GM19452 (cell line): Measurements from ENCODE around the gene KCNJ2.
A peak's percentile ranks its signal among the peaks of the same experiment; 100 is the strongest.

Experiments used
- ATAC-seq: cut with Tn5 transposase; IDR thresholded peaks from one replicate; pipeline ENCODE4 v1.9.1; 2021; ENCODE audit not compliant: unreplicated experiment

Gene KCNJ2

DNA sequence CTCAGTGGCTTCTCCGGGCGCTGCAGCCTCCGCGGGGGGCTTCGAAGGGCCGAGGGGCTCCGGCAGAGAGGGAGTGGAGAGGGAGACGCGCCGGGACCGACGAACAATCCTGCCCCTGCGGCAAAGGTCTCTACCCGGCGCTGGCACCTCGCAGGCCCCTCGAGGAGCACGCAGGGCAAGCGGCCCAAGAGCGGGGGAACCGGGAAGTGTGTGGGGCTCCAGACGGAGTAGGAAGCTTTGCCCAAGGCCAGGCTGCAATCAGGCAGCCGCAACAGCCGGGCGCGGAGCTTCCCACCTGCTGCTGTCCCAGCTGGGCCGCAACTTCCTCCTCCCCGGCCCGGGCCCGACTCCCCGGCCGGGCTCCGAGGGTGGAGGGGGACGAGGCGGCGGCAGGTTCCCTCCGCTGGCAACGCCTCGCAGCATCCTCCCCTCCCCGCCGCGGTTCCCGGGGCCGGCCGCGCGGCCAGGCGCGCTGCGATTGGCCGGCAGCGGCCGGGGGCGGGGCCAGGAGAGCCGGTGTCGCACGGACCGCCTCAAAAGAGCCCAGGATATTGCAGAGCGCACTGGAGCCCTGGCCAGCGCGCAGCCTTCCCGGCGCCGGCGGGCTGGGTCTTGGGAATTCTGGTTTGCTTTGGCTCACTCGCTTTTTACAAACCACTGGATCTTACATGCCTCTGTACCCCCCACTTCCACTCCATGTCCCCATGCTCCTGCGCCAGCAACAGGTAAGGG, at the start of gene KCNJ2:
KCNJ2 (plus strand) TSS at position 556 of the 732 bp plus-strand sequence. CDS start 5,508 bp downstream, outside the sequence.
- ATAC-seq = peak; percentile 96

DNA sequence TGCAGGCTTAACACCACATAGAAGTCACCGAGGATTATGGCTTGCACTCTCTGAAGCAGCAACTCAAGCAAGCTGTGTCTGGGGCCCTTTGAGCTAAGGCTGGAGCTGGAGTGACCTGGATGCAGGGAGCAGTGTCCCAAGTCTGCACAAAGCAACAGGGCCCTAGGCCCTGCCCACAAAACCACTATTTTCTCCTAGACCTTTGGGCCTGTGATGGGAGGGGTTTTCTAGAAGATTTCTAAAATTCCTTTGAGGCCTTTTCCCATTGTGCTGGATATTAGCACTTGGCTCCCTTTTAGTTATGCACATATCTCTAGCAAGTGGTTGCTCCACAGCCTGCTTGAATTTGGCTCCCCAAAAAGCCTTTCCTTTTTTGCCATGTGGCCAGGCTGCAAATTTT, 49.8 kb upstream of the KCNJ2 start:
- ATAC-seq = no peak

DNA sequence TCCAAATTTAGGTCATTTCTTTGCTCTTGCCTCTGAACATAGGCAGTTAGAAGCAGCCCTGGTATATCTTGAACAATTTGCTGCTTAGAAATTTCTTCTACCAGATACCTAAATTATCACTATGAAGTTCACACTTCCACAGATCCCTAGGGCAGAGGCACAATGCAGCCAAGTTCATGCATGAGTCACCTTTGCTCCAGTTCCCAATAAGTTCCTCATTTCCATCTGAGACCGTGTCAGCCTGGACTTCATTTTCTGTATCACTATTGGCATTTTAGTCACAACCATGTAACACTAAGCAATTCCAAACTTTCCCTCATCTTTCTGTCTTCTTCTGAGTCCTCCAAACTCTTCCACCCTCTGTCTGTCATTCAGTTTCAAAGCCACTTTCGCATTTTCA, 49.3 kb upstream of the KCNJ2 start:
- no peak for ATAC-seq

DNA sequence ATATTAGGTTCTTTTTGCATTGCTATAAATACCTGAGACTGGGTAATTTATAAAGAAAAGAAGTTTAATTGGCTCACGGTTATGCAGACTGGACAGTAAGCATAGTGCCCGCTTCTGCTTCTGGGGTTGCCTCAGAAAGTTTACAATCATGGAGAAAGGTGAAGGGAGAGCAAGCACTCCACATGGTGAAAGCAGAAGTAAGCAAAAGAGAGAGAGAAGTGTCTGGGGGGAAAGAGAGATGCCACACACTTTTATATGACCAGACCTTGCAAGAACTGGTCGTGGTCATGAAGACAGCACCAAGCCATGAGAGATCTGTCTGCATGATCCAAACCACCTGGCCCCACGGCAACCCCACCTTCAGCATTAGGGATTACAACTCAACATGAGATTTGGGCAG, 48.9 kb upstream of the KCNJ2 start:
- no peak for ATAC-seq

DNA sequence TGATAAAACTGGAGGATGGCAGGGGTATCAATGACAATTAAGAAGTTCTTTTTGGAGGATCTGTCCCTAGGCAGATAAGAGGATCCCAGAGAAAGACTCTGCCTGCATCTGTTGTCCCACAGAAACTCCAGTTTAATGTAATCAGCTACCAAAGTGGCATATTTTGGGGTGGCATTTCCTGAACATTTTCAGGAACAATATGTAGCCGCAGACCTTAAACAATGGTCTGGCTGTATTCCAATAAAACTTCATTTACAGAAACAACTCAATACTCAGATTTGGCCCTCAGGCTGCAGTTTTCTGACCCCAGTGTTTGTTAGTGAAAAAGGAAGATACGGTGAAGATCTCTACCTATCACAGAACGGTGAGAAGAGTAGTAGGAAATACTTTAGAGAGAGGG, 48.2 kb upstream of the KCNJ2 start:
- ATAC-seq = no peak

DNA sequence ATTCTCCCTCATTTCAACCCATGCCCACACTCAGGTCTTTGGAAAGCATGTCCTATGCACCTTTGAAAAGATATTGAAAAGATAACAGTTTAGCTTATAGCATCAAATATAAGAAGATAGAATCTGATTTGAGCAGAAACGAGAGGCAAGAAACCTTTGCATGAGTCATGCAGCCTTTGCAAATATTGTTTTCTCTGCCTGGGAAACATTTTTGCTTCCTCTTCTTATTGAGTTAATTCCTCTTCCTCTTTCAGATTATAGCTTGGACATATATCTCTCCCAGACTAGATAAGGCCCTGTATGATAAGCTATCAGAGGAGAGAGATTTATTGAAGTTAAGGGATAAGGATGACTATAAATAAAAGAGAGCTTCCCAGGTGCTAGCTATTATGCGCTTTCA, 46.1 kb upstream of the KCNJ2 start:
- no peak for ATAC-seq

DNA sequence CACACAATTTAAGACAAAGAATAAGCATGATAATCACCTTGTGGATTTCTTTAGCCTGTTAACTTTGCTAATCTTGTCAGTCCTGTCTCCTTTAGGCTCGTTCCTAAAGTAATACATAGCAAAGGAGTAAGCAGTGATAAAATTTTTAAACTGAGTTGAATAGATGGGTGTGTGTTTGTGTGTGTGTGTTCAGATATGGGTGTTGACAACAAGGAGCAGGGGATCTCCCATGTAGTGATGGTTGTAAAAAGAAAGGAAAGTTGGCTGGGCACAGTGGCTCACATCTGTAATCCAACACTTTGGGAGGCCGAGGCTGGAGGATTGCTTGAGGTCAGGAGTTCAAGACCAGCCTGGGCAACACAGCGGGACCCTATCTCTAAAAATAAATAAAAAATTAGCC, 44.6 kb upstream of the KCNJ2 start:
- ATAC-seq = no peak

DNA sequence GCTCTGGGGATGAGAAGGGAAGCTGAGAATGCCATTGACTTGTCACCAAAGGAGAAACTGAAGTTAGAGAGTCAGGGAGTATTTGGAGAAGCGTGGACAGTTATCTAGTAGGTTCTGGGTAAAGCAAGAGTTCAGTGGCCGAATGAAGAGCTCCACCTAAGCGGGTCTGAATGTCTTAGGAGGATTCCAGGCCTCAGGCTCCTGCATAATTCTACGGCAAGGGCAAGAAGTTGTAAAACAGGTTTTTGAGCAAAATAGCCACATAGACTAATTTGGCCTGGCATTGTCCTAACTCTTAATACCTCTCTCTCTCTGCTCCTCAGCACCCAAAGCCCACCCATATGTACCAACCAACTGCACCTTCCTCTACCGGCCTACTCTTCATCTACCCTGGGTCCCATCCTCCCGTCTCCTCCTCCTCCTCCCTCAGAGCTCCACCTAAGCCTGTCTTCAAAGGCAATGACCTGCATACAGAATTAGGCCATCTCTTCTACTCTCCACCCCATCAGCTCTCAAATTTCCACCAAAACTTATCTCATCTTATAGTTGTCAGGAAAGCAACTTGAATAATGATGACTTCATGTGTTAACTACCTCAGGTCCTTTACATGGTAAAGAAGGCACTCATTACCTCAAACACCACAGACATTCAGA, 42.0 kb upstream of the KCNJ2 start:
- ATAC-seq = no peak

DNA sequence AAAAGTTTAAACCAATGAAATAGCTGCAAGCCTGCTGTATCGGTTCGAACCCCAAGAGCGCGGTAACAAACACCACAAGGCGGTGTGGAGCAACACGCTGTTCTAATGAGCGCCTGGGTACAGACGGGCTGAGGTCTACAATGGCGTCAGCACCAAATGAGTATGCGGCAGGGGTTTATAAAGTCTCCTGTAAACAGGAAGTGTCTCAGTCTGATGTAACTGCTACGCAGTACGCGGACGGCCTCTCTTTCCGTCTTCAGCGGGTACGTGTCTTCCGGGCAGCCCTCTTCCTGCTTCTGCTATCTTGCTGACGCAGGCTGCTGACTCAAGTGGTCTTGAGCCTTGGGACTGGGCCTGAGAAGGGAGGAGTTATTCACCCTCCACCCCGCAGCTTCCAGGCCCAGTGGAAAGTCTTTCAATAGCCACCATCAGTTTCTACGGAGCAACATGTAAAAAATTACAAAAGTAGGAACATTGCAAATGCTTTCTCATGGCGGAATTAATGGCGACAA, 40.5 kb upstream of the KCNJ2 start:
- no peak for ATAC-seq

DNA sequence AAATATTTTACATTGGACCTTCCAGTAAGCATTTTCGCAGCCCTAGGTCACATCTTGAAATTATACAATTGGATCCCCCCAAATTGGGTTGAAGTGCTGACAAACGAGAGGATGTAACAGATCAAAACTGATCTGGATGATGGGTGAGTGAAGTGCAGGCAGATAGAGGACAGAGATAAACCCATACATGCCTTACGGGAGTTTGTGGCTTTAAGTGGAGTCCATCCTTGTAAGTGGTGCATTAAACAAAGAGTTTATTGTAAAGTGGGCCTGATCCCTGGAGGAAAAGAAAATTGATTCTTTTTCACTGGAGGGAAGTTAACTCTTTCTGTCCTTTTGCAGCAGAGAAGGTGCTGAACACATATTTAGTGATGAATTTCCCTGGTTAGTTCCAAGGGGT, 39.0 kb upstream of the KCNJ2 start:
- ATAC-seq = no peak

DNA sequence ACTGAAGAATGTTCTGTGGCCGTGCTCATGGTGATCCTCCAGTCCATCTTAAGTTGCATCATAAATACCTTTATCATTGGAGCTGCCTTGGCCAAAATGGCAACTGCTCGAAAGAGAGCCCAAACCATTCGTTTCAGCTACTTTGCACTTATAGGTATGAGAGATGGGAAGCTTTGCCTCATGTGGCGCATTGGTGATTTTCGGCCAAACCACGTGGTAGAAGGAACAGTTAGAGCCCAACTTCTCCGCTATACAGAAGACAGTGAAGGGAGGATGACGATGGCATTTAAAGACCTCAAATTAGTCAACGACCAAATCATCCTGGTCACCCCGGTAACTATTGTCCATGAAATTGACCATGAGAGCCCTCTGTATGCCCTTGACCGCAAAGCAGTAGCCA, 36.8 kb upstream of the KCNJ2 start:
- no peak for ATAC-seq

DNA sequence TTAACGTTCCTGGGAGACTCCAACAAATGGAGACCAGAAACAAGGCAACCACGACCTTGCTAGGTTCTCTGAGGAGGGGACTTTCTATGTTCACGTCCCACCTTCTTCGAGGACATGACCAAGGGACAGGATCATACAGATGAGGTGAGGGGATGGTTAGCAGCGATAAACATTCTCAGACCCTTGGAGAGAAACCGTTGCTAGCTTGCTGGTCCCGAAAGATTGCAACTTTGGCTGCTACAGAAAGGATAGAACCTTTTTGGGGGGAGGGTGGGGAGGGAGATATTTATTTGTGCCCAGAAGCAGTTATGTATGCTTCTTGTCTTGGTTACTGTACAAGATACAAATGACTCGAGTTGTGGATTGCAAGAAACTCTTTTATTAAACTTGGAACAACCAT, 35.3 kb upstream of the KCNJ2 start:
- no peak for ATAC-seq

DNA sequence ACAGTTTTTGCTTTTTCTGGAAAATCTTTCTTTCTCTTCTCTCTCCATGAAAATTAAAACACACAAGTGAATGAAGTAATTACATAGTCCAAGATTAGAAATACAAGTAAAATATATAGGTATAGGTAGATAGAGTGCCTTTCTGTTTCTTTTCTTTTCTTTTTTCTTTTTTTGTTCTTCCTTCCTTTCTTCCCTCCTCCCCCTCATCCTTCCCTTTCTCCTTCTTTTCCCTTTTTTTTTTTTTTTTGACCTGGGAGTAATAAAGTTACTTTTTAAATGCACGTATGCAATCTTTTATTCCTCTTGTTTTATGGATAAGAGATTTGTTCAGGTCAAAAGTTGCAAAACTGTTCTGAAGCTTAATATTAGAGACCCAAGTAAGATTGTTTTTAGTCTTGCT, 34.6 kb upstream of the KCNJ2 start:
- ATAC-seq = no peak

DNA sequence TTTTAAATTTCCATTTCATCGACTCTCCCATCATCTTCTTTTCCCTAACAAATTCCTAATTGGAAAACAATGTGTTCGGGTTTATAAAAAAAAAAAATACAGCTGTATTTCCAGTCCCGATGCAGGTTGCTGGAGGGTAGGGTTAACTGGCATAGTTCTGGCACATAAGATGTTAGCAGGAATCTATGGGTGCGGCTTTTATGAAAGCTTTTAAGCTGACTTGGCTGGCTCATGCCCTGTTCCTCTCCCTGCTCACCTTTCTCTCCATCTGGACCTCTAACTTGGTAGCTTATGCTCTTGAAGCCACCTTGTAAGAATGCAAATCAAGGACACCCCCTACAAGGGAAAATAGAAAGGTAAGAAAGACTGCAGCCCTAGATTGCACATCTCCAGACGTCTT, 33.2 kb upstream of the KCNJ2 start:
- ATAC-seq = no peak

DNA sequence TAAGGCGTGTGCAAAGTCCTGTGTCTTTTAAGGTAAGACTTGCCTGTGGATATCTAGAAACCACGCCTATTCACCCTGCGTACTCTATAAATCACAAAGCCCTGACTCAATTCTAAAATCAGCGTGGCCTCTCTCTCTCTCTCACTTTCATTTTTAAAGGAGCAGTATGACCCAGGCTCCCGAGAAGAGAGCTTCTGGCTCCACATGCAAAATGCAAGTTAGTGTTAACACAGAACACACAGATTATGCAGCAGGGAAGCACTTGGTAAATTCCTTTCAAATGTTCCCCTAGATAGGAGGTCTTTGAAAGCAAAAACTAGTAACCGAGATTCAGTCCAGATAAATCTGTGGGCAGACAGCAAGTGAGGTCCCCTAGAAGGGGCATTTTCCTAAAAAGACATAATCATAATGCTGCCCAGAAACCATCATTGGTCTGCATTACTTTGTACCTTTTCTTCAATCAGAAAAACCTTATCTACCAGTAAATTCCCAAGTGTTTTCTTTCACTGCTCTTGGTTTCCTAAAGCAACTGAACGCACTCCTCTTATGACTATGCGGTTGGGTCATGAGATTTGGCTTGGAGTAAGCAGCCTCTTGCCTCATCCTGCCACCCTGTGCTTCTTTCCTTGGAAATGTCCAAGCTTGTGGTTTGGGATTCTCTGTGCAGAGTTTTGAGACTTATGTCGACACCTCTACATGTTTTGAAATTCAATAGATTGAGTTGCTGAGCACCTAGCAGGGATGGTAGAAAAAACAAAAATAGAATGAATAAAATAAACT, 31.7 kb upstream of the KCNJ2 start:
- peak; percentile 98 for ATAC-seq

DNA sequence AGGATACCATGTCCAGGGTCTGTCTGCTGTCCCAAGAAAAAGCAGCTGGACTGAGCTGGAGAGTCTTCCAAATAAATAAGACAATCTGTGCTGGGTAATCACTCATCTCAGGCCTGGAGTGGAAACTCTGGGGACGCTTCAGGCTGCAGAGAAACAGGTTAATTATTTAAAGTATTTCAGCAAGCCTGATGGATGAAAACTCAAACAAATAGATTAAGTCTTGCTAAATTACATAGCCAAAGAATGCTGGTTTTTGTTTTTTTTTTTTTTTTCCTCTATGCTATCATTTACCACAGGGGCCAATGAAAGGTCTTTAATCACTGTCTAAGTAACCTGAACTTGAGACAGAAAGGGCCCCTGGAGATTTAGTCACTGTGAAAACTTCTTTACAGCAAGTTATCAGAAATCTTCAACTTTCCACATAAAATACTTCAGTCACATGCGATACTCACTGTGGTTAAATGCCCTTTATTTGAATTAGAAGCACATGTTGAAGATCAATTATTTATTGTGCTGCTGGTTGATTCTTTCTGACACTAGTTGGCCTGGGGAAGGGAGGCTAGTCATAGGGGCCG, 31.0 kb upstream of the KCNJ2 start:
- ATAC-seq = no peak

DNA sequence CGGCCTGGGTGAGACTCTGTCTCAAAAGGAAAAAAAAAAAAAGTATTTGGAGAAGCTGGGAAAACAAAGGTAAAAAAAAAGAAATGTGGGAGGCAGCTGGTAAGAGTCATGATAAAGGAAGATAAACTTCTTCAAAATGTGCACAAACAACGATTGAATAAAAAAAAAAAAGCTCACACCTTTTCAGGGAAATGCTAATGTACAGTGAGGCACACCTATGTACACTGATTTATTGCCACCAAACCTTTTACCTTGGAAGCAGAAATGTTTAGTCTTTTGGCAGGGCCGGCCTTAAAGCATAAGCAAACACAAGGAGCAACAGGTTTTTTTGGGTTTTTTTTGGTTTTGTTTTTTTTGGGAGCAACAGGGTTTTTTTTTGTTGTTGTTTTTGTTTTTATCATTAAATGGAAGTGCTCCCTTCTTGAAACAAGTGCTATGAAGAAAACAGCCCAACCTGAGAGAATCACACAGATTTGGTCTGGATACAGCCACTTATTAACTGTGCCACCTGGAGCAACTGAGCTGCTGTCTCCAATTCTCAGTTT, 29.8 kb upstream of the KCNJ2 start:
- no peak for ATAC-seq

DNA sequence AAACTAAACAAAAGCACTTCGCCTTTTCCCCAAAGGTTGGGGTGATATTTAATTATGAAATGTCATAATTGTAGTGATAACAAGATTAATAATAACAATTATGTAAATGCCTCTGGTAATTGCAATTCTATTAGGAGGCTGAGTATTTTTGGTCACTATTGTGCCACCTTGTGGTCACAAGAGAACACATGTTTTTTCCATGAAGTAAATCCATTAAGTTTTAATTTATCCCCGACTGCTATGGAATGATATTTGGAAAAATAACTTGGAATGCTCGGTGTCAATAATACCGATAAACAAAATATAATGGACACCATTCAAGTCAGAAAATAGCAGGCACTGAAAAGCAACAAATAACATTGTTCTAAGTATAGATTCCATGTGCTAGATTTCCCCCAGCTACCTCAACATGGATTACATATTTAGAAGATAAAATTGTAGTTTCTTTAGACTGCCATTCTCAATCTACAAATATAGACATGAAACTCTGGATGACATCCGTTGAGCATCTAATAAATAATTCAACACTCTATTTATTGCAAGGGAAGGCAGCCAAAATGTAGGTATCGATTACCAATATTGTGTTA, 25.0 kb upstream of the KCNJ2 start:
- no peak for ATAC-seq

DNA sequence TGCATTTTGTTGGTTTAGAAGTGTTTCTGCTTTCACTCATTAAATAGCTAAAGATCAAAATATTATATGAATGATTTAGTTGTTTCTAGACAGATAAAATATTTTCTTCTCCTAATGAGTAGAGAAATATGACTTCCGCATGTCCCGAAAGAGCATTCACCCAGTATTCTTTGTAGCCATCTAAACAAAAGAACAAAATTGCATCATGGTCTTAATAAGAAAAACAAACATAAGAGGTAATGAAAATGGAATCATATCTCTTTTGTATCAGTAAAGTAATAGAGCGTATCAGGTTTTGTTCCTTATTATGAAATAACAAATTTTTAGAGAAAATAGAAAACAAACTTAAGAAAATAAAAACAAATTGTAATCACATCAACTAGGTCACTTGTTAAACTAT, 16.1 kb upstream of the KCNJ2 start:
- no peak for ATAC-seq

DNA sequence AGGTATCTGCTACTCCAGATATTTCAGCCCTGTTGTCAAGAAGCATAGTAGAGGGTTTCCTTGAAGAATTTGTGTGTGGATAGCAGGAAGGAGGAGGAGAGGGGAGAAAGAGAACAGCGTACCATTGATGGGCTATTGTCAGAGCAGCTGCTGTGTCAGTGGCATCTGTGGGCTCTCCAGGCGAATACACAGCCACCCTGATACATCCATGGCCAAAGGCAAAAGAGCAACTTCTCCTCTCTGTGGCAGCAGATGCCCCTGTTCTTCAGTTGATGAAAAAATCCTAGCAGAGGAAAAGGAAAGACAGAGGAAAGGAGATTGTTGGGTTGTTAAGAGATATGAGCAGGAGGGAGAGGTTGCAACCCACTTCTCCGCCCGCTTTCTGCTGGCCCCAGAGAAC, 12.2 kb upstream of the KCNJ2 start:
- ATAC-seq = no peak

DNA sequence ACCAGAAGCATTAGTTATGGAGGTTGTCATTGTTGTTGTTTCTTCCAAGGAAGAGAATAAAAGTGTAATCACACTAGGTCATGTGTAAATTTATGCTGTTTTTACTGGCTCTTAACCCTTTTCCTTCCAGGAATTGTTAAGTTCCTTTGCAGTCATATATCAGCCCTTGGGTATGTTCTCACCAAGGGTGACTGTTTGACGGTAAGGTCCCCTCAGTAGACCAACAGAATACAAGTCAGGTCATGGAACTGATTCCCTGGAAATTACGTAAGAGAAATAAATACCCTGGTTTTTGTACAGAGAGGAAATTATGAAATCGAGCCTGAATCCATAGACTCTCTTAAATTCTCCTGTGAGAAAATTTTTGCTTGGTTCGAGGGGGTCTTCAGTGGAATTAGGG, 11.2 kb upstream of the KCNJ2 start:
- no peak for ATAC-seq
